HG03439 (cell line): ENCODE measurements around the gene KCNMB2.
"Not testable (repeated sequence)": the region's sequence is repeated elsewhere in the genome, so short reads cannot be mapped to it uniquely, and the experiment has no call there.

Experiments used
- ATAC-seq: cut with Tn5 transposase; IDR thresholded peaks from one replicate; pipeline ENCODE4 v1.9.1; 2021; ENCODE audit warnings: mild to moderate bottlenecking, moderate library complexity; ENCODE audit not compliant: unreplicated experiment

The KCNMB2 gene

DNA sequence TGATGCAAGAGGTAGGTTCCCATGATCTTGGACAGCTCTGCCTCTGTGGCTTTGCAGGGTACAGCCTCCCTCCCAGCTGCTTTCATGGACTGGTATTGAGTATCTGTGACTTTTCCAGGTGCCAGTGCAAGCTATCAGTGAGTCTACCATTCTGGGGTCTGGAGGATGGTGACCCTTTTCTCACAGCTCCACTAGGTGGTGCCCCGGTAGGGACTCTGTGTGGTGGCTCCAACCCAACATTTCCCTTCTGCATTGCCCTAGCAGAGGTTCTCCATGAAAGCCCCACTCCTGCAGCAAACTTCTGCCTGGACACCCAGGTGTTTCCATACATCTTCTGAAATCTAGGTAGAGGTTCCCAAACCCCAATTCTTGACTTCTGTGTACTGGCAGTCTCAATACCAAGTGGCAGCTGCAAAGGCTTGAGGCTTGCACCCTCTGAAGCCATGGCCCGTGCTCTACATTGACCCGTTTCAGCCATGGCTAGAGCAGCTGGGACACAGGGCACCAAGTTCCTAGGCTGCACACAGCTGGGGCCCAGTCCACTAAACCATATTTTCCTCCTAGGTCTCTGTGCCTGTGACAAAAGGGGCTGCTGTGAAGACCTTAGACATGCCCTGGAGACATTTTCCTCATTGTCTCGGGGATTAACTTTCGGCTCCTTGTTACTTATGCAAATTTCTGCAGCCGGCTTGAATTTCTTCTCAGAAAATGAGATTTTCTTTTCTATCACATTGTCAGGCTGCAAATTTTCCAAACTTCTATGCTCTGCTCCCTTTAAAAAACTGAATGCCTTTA lies 209.8 kb downstream of the KCNMB2 start:
- not testable (repeated sequence) for ATAC-seq

DNA sequence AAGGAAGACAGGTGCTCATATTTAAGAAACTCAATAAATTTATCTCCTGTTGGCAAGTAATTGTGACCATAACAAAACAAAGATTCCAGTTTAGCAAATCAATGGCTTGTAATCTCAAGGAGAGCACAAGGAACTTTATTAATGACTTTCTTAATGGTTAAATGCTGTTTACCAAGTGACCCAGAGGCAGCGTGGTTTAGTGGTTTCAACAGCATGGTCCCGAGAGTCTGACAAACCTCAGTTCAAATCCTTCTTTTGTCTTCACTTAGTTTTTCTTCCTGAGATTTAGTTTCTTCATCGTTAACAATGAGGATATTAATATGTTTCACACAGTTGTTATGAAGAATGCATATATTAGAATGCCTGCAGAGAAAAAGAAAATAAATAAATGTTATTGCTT lies 212.6 kb downstream of the KCNMB2 start:
- ATAC-seq, result no peak

DNA sequence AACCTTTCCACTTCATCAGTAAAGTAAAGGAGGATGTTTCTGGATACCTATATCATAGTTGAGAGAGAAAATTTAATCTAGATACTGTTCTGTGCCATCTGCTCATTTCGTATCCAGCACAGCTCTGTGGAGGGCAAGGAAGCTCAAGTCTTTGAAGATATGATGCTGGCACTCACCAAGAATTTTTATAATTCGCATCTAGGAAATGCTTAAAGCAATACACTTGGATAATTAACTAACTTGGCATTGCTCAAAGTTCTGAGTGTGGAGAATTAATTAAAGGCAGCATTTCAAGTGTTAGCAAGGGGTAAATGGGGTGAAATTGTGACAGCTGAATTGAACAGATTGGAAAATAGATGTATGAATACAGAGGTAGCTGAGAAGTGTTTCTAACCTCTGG lies 213.2 kb downstream of the KCNMB2 start:
- ATAC-seq, result no peak

DNA sequence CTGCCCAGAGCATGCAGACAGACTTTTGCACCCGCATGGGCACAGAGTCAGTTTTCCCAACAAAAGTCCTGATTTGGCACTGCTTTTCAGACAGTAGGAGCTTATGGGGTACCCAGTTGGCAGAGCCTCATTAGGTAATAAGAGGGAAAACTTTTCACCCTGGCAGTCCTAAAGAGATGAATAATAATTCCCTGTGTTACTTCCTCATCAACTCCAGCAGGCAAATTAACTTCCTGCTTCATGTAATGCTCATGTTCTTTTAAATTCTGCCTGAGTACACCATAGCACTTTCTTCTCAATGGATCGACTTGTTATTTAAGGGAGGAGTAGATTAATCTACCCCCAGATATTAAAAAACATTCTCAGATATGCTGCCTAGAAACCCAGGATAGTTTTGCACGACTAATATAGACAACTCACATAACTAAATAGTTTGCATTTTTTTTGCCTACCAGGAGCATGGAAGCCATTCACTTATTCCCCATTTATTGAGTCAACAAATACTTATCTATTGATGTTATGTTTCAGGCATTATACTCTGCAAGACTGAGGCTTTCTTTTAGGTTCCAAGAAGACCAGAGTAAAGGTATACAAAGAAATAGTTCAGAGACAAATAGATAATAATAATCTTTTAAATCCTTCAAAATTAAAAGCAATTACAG lies 214.5 kb downstream of the KCNMB2 start:
- no peak for ATAC-seq

DNA sequence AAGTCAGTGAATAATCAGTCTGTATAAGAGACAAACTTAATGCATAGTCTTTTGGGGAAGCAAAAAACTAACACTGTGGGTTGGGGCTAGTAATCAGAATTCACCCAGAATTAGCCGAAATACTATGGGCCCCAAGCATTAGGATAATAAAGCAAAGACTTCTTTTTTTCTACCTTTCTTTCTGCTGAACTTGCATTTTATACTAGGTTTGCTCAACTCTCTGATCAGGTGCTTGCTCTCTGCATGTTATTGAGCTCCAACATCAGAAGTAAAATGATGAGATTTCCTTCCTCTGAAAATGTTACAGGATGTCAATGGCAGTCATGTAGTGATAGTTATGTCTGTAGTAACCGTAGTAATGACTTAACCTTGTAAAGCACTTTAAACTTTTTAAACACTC lies 216.6 kb downstream of the KCNMB2 start:
- no peak for ATAC-seq

DNA sequence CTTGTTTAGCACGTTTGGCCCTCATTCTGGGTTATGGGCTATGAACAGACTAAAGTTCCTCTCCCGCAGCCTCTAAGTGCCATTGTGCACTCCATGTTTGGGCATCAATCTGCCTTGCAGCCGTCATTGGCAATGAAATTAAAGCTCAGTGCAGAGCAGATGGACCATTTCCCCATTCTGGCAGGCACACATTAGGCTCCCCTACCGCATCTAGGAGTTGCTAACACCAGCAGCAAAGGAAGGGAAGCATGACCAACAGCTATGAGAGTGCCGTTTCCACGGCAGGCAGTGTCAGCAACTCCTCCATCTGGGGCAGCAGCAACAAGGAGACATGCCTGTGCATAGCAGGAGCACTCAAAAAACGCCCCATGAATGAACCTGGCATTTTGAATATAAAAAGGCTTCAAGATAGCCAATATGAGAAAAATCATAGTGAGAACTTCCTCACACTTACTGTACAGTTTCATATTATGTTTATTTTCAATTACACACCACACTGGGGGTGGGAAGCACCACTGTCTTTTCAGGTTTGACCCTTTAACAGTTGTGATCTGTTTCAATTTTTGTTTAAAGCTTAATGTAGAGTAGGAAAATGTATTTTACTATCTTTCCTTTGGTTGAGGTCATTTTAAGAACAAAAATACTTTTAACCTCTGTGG lies 218.7 kb downstream of the KCNMB2 start:
- ATAC-seq, result no peak

DNA sequence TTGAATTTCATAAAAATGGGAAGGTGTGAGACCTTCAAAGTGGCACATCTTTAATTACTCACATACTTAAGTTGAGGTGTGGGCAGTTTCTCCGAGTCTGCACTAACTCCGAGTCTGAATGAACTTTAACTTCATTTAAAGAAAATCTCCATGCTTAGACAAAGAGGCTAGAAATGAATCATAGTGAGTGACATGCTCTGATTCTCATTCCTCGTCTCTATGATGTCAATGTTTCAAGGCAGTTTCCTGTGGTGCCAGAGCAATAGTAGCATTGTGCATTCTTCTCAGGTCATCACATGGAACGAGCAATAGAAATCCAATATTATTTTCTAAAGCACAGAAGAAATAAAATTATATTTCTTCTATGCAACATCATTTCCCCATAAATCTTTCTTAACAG lies 224.8 kb downstream of the KCNMB2 start:
- ATAC-seq, result no peak

DNA sequence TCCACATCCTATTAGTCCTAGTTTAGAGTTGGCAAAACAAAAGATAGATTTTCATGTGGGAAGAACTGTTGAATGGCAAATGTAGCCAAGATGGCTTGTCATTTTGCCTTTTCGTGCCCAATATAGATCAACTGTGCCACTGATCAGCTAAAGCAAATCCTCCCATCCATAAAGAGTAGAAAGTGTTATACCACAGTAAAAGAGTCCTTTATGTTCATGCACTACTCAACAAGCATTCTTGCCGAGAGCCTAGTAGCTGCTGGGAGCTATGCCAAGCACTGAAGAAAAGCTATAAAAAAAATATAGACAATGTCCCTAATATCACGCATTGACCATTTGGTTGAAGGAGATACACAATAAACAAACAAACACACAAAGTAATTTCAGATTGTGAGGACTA lies 225.2 kb downstream of the KCNMB2 start:
- no peak for ATAC-seq

DNA sequence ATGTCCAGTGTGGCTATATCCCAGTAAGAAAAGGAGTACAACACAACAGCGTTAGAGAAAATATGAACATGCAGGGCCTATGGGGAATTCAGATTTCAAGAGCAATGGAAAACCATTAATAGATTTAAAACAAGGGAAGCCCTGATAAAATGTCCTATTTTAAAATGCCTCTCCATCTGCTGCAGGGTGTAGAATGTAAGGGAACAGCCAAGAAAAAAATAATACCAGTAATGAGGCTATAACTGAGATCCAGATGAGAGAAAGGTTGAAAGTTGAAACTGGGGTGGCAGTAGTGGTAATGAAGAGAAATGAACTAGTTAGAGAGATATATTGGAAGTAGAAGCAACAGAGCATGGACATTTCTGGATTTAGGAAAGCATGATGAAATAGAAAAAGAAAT lies 226.1 kb downstream of the KCNMB2 start:
- no peak for ATAC-seq

DNA sequence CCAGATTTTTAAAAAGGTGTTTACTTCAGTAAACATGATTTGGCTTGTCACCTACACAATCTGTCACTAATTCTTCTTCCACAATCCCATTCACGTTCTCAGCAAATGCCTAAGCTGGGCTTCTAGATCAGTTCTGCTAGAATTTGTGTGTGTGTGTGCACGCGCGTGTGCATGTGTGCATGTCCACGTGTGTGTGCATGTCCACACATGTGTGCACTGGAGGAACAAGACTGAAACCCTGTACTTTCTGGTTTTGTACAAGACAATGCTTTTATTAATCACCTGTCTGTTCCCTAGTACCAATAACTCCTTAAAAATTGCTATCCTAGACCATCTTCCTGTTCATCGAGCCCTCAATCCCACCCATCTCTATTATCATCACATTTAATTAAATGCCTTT lies 229.2 kb downstream of the KCNMB2 start:
- no peak for ATAC-seq

DNA sequence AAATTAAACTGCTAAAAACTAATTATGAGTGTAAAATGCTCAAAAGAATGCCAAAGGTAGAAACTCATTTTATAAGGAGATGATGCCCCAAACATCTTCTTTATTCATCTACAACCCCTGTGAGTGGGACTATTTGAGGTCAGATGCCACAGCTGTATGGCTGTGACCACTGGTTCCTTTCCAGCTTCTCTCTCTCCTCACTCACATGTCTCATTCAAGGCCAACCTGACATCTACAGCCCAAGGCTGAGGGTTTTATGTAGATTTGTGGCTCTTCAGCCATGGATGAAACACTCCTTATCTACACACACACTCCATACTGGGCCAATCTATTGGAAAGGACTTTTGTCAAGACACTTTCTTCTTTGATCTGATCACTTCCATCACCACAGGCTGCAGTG lies 231.3 kb downstream of the KCNMB2 start:
- no peak for ATAC-seq

DNA sequence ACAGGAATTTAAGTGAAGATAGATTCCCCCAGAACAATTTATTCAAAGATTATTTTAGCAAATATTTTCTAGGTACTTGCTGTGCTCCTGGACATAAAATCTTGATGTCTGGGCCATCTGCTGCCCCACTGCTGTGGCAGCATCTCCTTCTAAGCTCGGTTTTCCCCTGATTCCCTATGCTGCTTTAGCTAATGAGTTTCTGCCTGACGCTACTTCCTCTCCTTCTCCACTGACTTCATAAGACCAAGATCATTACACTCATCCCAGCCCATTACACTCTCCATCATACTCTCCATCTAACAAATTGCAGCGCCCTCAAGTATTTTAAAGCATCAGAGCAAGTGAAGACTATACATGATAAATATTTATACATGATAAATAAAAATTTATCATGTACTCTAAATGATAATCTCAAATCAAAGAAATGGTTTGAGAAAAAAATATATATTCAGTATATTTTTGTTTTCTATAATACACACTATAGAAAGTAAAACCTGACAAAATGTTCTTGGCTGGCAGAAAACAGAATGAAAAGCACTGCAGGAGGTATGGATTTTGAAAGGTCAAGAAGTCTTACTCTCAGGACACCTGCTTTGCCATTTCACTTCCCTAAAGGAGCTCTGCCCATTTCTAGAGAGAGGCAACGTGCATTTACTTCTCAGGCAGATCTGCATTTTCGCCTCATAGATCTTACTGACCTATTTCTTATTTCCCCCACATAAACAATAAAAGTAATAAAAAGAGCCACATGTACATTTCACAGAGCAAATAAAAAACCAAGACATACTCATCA lies 232.0 kb downstream of the KCNMB2 start:
- ATAC-seq, result peak; percentile 50

DNA sequence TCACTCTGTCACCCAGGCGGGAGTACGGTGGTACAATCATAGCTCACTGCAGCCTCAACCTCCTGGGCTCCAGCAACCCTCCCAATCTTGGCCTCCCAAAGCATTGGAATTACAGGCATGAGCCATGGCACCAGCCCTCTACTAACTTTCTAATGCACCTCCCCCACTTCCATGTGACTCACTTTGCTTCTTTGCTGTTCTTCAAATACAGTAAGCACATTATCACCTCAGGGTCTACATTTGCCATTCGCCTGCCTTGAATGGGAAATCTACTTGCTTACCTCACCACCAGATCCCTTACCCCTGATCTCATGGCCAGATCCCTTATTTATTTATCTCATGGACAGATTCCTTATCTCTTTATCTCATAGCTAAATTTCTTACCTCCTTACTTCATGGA lies 235.3 kb downstream of the KCNMB2 start:
- ATAC-seq, result no peak

DNA sequence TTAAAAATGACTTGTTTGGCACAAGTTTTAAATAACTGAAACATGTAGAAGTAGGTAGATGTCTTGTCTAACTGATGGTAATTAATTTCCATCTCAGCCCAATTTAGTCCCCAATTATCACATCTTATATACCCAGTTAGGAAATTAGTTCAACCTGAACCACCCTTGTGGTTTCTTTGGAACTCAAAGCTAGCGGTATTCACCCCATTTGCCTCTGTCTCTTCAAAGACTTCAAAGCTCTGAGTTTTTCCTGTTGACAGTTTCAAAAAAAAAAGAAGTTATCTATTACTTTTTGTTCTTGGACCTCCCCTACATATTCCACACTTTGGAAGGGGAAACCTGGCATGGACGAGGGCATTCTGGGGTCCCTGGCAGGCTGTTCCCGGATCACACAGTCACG lies 236.5 kb downstream of the KCNMB2 start:
- no peak for ATAC-seq

DNA sequence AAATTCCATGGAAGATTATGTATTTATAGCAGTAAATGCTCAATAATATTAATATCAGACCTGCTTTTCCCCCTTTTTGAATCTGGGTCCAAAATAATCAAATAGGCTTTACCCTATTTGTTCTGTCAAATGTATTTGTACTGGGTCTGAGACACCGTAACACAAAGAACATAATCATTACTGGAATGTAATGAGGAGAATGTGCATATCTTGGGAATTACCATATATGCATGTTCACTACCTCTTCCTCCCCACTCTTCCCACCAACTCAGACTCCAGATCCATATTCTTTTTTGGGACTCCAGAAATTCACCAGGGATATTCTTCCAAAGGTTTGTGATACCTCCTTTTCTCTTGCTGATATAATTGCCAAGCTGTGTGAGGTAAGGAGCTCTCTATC lies 237.1 kb downstream of the KCNMB2 start:
- ATAC-seq, result no peak

DNA sequence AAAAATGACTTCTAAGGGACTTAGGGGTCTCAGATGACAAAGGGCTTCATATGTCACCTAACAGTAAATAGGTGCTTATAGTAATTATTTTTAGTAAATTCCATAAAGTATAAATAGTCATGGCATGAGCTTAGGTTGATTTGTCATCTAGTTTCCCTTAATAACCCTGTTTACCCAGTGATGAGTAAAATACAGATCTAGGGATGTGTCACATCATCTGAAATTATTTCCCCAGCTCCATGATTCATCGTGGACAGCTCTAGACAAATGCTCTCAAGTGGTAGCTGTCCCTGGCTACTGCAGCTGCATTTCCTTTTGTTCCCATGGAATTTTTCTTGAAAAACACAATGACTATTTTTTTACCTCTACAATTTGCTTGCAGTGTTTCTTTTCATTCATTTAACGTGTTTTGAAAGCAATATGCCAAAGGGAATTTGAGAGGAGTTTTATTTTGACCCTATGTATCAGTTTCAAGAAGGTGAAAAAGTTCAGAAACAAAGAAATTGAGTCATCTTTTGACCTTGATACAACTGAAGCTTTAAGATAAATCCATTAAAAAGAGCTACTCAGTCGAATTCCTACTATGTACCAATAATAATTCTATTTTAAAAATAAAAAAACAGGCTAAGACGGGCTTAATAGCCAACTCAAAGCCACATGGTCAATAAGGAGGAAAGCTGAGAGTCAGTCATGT lies 241.6 kb downstream of the KCNMB2 start:
- ATAC-seq, result peak; percentile 81

DNA sequence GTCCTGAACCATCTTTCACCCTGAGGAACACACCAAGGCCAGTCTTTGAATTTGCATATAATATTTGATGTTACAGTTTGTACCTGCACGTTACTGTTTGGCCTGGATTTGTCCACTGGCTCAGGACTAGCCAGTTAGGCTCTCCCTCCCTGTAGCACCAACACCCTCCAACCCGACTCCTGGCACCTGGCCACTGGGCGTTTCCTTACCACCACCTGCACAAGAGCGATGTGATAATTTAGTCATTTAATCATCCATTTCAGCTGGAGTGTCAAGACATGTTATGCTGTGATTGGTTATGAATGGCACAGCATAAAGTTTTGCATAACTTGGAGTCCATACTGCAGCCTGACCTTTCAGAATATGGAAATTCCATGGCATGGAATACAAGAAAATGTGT lies 242.4 kb downstream of the KCNMB2 start:
- ATAC-seq, result no peak

DNA sequence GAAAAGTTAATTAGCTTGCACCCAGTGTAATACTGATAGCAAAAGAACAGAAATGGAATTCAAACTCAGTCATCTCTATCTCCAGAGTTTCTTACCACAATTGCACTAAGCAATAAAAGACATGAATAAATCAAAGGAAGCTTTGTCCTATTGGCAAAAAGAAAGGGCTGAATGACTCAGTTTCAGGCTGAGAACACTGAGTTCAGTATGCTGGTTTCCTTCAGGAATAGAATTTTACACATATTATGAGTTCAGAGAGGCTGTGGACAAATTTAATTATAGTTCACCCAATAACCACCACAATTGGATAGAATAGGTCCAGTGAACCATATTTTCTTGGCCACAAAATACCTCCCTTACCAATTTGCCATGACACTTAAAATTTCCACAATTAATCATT lies 249.7 kb downstream of the KCNMB2 start:
- ATAC-seq, result no peak

DNA sequence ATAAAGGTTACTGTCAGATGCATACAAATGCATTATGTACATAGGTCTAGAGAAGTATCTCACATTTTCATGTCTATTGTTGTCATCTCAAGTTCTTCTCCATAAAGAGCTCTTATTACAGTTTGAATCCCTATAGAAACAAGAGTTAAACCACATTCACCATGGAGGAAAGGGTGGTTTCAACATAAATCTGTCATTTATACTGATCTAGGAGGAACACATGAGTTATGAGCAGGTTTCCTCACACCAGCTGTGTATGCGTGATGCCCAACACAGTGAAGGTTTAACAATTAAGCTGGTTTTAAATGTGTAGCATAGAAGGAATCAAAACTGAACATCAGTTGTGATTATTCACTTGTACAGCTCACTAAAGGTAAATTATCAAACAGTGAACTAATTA lies 251.7 kb downstream of the KCNMB2 start:
- ATAC-seq, result no peak

DNA sequence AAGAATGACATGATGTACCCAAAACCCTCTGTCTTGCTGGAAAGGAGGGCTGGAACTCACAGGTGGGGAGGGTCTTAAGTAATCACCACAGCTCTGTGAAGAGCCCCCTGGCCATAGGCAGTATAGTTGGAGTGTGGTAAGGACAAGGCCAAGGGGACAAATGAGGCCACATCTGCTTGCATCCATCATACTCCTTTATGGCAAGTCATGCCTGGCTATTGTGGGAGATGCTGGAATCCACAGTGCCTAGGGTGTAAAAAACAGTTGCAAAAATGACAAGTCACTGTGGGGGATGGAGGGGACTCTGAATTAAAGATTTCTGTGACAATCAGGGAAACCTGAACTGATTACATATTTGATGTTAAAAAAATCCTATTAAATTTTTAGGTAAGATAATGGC lies 258.5 kb downstream of the KCNMB2 start:
- no peak for ATAC-seq

DNA sequence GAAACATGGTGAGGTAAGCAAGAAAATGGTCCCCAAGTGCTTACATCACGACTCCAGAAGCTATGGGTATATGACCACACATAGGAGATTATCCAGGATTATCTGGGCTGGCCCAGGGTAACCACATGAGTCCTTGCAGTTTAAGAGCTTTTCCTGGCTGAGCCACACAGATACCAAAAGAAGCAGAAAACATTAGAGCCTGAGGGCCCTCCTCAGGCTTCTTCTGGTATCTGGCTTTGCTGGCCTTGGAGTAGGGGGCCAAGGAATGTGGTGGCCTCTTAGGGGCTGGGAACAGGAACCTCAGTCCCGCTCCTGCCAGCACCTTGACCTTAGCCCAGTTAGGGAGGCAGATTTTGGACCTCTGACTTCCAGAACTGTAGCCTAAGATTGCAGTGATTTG lies 259.1 kb downstream of the KCNMB2 start:
- ATAC-seq, result no peak
